ENCODE data around the gene RFX1.

GRCh38 chr19:13920940-13921747 lies 85.0 kb downstream of the RFX1 start:
- TF ChIP-seq CTCF (IDR thresholded peaks at IDR 0.05; ENCODE audit: low read depth, low read length) = no peak
- TF ChIP-seq MYC (IDR thresholded peaks at IDR 0.05; ENCODE audit: low read depth, low read length) = no peak

Data from NB4 (cell line).